PC-9 (cell line): ENCODE results near the gene RRBP1.

ENCODE experiments used
- EZH2 ChIP-seq: fragments of 200-600 bp; sonication (generic); IDR thresholded peaks from 2 replicates; pipeline ENCODE4 v1.8.0; 2017; ENCODE audit warnings: antibody characterized with exemption, low read depth
- TF ChIP-seq, protein P1 (sequence below): fragments of 200-600 bp; sonication (generic); conservative IDR thresholded peaks from 2 replicates; pipeline ENCODE4 v1.6.1; 2017; ENCODE audit warnings: mixed run types, antibody characterized with exemption, mild to moderate bottlenecking, moderate library complexity

DNA sequence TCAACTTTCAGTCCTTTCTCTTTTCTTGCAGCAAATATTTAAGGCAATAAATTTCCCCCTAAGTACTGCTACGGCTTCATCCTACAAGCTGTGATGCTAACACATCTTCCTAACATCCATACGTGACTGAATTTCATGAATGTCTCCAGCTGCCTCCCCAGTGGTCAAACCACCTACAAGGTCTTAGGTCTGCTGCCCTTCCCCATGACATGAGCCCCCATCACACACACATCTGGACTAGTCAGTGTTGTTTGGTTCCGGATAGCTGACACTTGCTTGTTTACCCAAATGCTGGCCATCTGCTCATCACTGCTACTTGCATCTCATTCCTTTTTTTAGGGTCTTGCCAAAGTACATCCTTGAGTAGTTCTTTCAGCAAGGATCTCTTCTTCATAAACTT is 14.6 kb downstream of the RRBP1 start:
- TF ChIP-seq, protein P1, sequence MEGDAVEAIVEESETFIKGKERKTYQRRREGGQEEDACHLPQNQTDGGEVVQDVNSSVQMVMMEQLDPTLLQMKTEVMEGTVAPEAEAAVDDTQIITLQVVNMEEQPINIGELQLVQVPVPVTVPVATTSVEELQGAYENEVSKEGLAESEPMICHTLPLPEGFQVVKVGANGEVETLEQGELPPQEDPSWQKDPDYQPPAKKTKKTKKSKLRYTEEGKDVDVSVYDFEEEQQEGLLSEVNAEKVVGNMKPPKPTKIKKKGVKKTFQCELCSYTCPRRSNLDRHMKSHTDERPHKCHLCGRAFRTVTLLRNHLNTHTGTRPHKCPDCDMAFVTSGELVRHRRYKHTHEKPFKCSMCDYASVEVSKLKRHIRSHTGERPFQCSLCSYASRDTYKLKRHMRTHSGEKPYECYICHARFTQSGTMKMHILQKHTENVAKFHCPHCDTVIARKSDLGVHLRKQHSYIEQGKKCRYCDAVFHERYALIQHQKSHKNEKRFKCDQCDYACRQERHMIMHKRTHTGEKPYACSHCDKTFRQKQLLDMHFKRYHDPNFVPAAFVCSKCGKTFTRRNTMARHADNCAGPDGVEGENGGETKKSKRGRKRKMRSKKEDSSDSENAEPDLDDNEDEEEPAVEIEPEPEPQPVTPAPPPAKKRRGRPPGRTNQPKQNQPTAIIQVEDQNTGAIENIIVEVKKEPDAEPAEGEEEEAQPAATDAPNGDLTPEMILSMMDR = no peak
- no peak for TF ChIP-seq EZH2
